Esophagus muscularis mucosa (tissue), 4 donors: Measurements from ENCODE around the gene TECTA. TPM values are rescaled to one million over a fixed set of nuclear protein-coding genes. Genes with fewer than 3 reads are reported as not detected.

Experiments used
- DNase-seq: peaks from one replicate; pipeline ENCODE4 v3.0.0-alpha.2; 2017; ENCODE audit errors: extremely low spot score
- H3K27ac ChIP-seq, 4 donors: fragments of 200-600 bp; sonication (generic); replicated peaks in 1 of 4; 1 replicate in 3 of 4; 2 replicates in 1 of 4; pipeline ENCODE4 v1.5.1; 2016 to 2019; ENCODE audit warnings: mild to moderate bottlenecking in 1 of 4
- H3K27me3 ChIP-seq, 4 donors: fragments of 200-600 bp; sonication (generic); one replicate each; pipeline versions ENCODE4 v1.5.1 to v1.6.0; 2016 to 2019
- H3K36me3 ChIP-seq, 4 donors: fragments of 200-600 bp; sonication (generic); one replicate each; pipeline ENCODE4 v1.5.1; 2016 to 2019
- H3K4me1 ChIP-seq, 4 donors: fragments of 200-600 bp; sonication (generic); one replicate each; pipeline ENCODE4 v1.5.1; 2016 to 2019
- H3K4me3 ChIP-seq, 4 donors: fragments of 200-600 bp; sonication (generic); 1 replicate in 2 of 4; 2 replicates in 2 of 4; pipeline ENCODE4 v1.5.1; 2016 to 2019; ENCODE audit warnings: mild to moderate bottlenecking in 4 of 4, moderate library complexity in 1 of 4
- H3K9me3 ChIP-seq, 4 donors: fragments of 200-600 bp; sonication (generic); 1 replicate in 3 of 4; 2 replicates in 1 of 4; pipeline ENCODE4 v1.5.1; 2016 to 2019
- CTCF ChIP-seq, 3 experiments: fragments of 200-600 bp in 2 of 3; fragments of 450-650 bp in 1 of 3; sonication (generic) in 2 of 3; IDR thresholded peaks; one replicate each; pipeline ENCODE4 v1.5.1; 2017 to 2019; ENCODE audit warnings: antibody characterized with exemption in 3 of 3, mild to moderate bottlenecking in 2 of 3, moderate library complexity in 1 of 3
- EP300 ChIP-seq: sonication (generic); formaldehyde crosslinking; IDR thresholded peaks from one replicate; pipeline ENCODE4 v1.6.1; 2017; ENCODE audit warnings: antibody characterized with exemption
- POLR2A ChIP-seq: fragments of 450-650 bp; IDR thresholded peaks from one replicate; pipeline ENCODE4 v1.6.1; 2017; ENCODE audit warnings: antibody characterized with exemption, moderate library complexity, mild to moderate bottlenecking, low read depth
- POLR2AphosphoS5 ChIP-seq, 2 donors: sonication (generic); formaldehyde crosslinking; IDR thresholded peaks; one replicate each; pipeline ENCODE4 v1.6.1; 2017; ENCODE audit warnings: antibody characterized with exemption in 2 of 2
- WGBS: methylation state at CpG from one replicate; pipeline ENCODE4 v1.1.5; 2018; 5-methylcytosine and 5-hydroxymethylcytosine counted together
- intact Hi-C: fragments of 100-400 bp; cut with DNase I; formaldehyde crosslinking; loops from one replicate; pipeline ENCODE4 v1.15.1; 2023
- total RNA-seq, 4 donors: library from RNA; depleted of rRNA; stranded (reverse); fragments of >200 nt; gene quantifications; one replicate each; pipeline versions ENCODE4 v1.1.0 to v1.2.1, GENCODE V29; 2016

The TECTA gene
- total RNA-seq, 4 donors from 2014 or later, result 0.80 to 1.2 (median 0.90) TPM

DNA sequence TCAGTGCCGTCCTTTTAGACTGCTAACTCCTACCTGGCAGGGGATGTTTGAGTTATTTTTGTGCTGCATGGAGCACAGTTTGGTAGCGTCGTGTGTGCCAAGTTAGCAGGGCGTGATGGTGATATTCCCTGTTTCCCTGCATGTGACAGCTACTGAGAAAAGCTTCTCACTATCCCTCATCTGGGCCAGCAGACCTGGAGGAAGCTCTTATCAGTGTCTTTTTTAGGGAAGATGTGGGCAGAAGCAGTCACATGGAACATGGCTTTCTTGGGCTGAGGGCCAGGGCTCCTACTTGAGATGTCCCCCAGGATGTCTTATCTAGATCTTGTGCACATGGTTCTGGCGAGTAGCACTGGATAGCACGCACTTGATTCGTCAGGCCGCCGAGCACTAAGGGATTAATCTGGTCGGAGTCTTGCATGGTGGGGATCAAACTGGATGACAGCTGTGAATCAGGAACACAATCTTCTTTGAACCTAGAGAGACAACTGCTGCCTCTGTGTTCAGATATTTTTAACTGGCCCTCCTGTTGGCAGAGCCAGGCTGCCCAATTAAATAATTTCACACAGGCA, 33.8 kb downstream of the TECTA start:
- TF ChIP-seq EP300 (no peak), POLR2A (no peak), POLR2AphosphoS5 (IDR thresholded peaks at IDR 0.05) (no peak), CTCF (IDR thresholded peaks at IDR 0.05) (no peak)
- Histone ChIP-seq H3K4me3 (no peak overlapping the region), H3K27me3 (no peaks in the 10 kb centered on the region), H3K4me1 (peaks cover 0 to 11% (median 0%) of the 10 kb centered on the region in 4 donors), H3K36me3 (peaks cover 0 to 5% (median 0%) of the 10 kb centered on the region in 4 donors), H3K9me3 (no peaks in the 10 kb centered on the region), H3K27ac (no peak overlapping the region)
- WGBS, result 82% methylated on average over 10 of the region's 10 CpGs
- intact Hi-C loops, result no loop called here
- DNase-seq, result no peak

DNA sequence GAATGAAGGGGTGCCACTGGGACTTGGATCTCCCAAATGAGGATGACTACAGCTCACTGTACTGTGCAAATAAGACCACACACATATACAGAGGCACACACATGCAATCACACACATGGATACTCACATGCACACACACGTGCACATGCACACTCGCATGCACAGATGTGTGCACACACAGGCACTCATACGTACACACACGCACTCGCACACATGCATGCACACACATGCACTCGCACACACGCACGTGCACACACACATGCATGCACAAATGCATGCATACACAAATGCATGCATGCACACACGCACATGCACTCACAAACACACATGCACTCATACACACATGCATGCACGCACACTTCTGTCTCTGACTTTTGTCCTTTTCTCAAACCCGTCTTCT, 36.0 kb downstream of the TECTA start:
- peaks cover 0 to 5% (median 0%) of the 10 kb centered on the region in 4 donors for H3K36me3 ChIP-seq
- no peaks in the 10 kb centered on the region for H3K9me3 ChIP-seq
- H3K27me3 ChIP-seq, result no peaks in the 10 kb centered on the region
- WGBS, result 98% methylated on average over 11 of the region's 11 CpGs
- TF ChIP-seq POLR2AphosphoS5 (IDR thresholded peaks at IDR 0.05) (no peak), CTCF (IDR thresholded peaks at IDR 0.05) (no peak), EP300 (no peak), POLR2A (no peak)
- intact Hi-C loops, result no loop called here
- H3K27ac ChIP-seq, result no peak overlapping the region
- DNase-seq, result no peak
- peaks cover 0 to 11% (median 0%) of the 10 kb centered on the region in 4 donors for H3K4me1 ChIP-seq
- H3K4me3 ChIP-seq, result no peak overlapping the region

GRCh38 chr11:121138259-121138658, 37.2 kb downstream of the TECTA start:
- no peaks in the 10 kb centered on the region for H3K27me3 ChIP-seq
- DNase-seq, result no peak
- peaks cover 0 to 11% (median 0%) of the 10 kb centered on the region in 4 donors for H3K4me1 ChIP-seq
- H3K9me3 ChIP-seq, result no peaks in the 10 kb centered on the region
- peaks cover 0 to 5% (median 0%) of the 10 kb centered on the region in 4 donors for H3K36me3 ChIP-seq
- WGBS, result 96% methylated on average over 5 of the region's 5 CpGs
- intact Hi-C loops, result no loop called here
- TF ChIP-seq POLR2AphosphoS5 (IDR thresholded peaks at IDR 0.05) (no peak), CTCF (IDR thresholded peaks at IDR 0.05) (no peak), POLR2A (no peak), EP300 (no peak)
- no peak overlapping the region for H3K27ac ChIP-seq
- H3K4me3 ChIP-seq, result no peak overlapping the region

GRCh38 chr11:121140369-121140768, 39.3 kb downstream of the TECTA start:
- Histone ChIP-seq H3K27me3 (no peaks in the 10 kb centered on the region), H3K4me3 (no peak overlapping the region), H3K27ac (no peak overlapping the region), H3K4me1 (peaks cover 0 to 3% (median 0%) of the 10 kb centered on the region in 4 donors), H3K9me3 (no peaks in the 10 kb centered on the region), H3K36me3 (peaks cover 0 to 5% (median 0%) of the 10 kb centered on the region in 4 donors)
- TF ChIP-seq POLR2AphosphoS5 (IDR thresholded peaks at IDR 0.05), result no peak
- TF ChIP-seq POLR2A, result no peak
- TF ChIP-seq EP300, result no peak
- TF ChIP-seq CTCF (IDR thresholded peaks at IDR 0.05), result no peak
- intact Hi-C loops, result no loop called here
- DNase-seq, result no peak
- WGBS, result 62% methylated on average over 7 of the region's 8 CpGs

DNA sequence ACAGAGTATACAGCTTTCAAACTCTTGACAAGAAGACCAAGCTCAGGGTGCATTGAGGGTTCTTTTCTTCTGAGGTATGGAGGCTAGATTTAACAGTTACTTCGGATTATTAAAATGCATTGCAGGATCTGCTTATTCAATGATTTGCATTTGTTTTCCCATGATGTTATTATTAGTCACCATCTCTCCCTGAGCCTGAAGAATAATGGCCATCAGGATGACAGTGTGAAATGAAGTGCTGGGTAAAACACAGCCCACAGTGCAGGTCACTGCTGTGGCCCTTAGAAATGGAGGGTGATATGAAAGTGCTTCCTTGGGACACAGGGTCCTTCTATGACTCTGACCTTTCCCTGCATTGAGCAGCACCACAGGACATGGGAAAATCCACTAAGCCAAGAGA, 40.0 kb downstream of the TECTA start:
- Histone ChIP-seq H3K27ac (no peak overlapping the region), H3K4me3 (no peak overlapping the region), H3K9me3 (no peaks in the 10 kb centered on the region), H3K27me3 (no peaks in the 10 kb centered on the region), H3K36me3 (peaks cover 0 to 5% (median 0%) of the 10 kb centered on the region in 4 donors), H3K4me1 (no peaks in the 10 kb centered on the region)
- 82% methylated on average over 1 of the region's 1 CpG for WGBS
- no peak for DNase-seq
- TF ChIP-seq EP300 (no peak), POLR2A (no peak), POLR2AphosphoS5 (IDR thresholded peaks at IDR 0.05) (no peak), CTCF (IDR thresholded peaks at IDR 0.05) (no peak)
- intact Hi-C loops, result no loop called here
